GM19452 (cell line): ENCODE results near the gene CEACAM7.
"Not testable (repeated sequence)": the region's sequence is repeated elsewhere in the genome, so short reads cannot be mapped to it uniquely, and the experiment has no call there.

Experiments
- ATAC-seq: cut with Tn5 transposase; IDR thresholded peaks from one replicate; pipeline ENCODE4 v1.9.1; 2021; ENCODE audit not compliant: unreplicated experiment

CEACAM7 gene

DNA sequence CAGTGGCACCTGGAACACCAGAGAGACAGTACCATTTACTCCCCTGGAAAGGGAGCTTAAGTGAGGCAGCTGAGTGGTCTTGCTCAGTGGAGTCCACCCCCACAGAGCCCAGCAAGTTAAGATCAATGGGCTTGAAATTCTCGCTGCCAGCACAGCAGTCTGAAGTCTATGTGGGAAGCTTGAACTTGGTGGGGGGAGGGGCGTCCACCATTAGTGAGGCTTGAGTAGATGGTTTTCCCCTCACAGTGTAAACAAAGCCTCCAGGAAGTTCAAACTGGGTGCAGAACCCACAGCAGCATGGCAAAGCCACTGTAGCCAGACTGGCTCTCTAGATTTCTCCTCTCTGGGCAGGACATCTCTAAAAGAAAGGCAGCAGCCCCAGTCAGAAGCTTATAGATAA is 30.9 kb downstream of the CEACAM7 start:
- no peak for ATAC-seq

DNA sequence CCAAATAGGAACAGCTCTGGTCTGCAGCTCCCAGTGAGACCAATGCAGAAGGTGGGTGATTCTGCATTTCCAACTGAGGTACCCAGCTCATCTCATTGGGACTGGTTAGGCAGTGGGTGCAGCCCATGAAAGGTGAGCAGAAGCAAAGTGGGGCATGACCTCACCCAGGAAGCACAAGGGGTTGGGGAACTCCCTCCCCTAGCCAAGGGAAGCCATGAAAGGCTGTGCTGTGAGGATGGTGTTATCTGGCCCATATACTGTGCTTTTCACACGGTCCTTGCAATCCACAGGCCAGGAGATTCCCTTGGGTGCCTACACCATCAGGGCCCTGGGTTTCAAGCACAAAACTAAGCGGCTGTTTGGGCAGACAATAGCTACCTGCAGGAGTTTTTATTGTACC is 31.3 kb downstream of the CEACAM7 start:
- ATAC-seq = not testable (repeated sequence)

DNA sequence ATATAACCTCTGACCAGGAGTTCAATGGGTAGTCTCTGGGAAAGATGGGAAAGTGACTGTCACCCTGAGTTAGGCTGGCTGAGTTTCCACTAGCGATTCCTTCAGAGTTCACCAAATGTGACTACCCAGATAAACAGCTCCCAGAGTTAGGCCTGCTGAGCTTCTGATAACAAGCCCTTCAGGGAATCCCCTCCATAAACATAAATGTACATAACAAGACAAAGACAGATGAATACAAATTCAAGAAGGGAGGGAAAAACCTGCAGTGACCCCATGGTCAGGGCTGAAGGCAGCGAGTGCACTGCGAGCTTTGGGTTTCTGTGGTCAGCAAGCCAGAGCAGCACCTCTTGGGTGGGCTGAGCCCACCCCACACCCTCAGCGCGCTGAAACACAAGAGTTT is 35.8 kb downstream of the CEACAM7 start:
- ATAC-seq = no peak

GRCh38 chr19:41649827-41650226 is 38.2 kb downstream of the CEACAM7 start:
- ATAC-seq = no peak

GRCh38 chr19:41646589-41647204 is 41.4 kb downstream of the CEACAM7 start:
- no peak for ATAC-seq

DNA sequence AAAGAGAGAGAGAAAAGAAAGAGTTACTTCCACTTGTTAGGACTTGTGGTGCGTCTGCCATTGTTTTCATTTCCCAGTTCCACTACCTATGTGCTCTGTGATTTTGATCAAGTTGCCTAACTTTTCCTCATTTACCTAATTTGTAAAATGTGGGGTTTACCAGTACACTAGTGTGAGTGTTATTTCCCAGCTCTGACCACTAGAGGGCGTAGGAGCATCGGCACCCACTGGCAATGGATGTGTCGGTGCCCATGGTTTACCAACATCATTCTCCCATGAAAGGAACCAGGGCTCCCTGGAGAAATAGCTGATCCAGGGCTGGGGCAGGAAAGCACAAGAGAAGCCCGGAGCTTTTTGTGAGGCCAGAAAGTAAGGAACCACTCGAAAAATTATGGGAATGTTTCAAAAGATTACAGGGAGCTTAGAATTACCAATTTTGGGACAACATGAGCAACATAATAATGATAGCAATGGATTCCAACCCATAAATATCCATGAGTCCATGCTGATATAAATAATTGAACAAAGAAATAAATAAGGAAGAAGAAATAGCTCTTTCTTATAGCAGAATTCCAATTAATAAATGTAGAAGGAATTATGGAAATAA is 46.1 kb downstream of the CEACAM7 start:
- no peak for ATAC-seq

- ATAC-seq = no peak
Measured at GRCh38 chr19:41638641-41639081, 49.4 kb downstream of the CEACAM7 start.

DNA sequence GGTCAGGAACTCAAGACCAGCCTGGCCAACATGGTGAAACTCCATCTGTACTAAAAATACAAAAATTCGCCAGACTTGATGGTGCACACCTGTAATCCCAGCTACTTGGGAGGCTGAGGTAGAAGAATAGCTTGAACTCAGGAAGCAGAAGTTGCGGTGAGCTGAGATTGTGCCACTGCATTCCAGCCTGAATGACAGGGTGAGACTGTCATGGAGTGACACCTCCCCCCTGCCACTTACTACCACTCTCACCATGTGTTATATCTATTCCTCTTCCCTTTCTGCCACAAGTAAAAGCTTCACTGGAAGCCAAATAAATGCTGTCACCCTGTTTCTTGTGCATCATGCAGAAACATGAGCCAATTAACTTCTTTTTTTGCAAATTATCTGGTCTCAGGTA is 50.6 kb downstream of the CEACAM7 start:
- no peak for ATAC-seq

GRCh38 chr19:41627966-41628675 is 59.9 kb downstream of the CEACAM7 start:
- ATAC-seq = no peak

- no peak for ATAC-seq
Measured at GRCh38 chr19:41626877-41627276, 61.2 kb downstream of the CEACAM7 start, which contains the start of gene CEACAM4. Gene CEACAM4 (minus strand): TSS chr19:41627074. CDS start chr19:41626963, 111 bp downstream.

DNA sequence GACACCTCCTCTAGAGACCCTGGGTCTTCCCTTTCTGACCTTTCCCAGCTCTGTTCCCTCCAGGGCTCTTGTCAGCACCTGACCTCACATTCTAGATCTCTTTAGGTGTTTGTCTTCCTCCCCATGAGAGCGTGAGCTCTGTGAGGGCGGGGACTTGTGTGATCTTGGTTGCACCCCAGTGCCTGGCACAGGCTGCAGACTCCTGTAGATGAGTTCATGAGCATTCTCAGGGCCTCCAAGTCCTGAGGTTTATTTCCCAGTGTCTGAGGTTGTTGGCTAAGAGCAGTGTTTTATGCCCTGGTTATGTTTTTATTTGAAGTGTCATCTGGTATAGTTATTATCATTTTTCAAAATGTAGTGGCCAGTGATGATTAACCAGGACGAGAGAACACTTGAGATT is 61.8 kb downstream of the CEACAM7 start:
- ATAC-seq = no peak

DNA sequence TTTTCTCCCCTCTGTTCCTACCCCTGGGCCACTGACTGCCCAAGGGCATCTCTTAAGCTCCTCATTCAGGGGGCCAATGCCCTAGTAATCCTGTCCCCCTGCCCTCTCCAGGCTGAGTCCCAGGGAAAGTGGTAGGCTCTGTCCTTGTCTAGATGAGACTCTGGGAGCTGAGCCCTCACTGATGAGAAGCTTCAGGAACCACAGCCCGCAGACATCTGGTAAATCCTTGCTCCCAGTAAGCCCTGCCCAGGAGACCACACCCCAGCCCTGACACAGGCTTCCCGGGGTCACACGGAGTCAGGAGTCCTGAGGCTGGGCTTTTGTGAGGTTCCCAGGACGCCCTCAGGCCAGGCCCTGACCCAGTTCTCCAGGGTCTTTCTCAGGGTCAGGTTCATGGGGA is 63.1 kb downstream of the CEACAM7 start:
- no peak for ATAC-seq

DNA sequence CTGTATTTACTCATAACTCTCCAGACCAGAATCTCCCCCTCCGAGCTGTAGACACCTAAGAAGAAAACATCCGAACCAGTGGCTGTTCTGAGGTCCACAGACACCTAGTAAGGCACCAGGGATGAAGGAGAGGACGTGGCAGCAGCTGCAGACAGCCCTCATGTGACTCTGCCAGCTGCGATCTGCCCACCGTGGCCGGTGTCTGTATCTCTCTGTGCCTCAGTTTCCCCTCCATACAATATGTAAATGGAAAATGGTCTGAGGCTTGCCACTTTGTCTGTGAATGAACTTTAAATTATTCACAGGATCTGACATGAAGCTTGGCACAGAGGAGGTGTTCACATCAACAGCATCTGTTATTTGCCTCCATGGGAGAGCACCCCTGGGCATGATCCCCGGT is 63.6 kb downstream of the CEACAM7 start:
- ATAC-seq = no peak

GRCh38 chr19:41623360-41623759 is 64.7 kb downstream of the CEACAM7 start:
- no peak for ATAC-seq
